Neural progenitor cell (in vitro differentiated cells): ENCODE measurements around the gene DNAJA4. TPM values are rescaled to one million over a fixed set of nuclear protein-coding genes. Genes with fewer than 3 reads are reported as not detected.

ENCODE experiments used
- DNase-seq: peaks from one replicate; pipeline ENCODE4 v3.0.0-alpha.2; 2016; ENCODE audit warnings: low spot score
- H2AFZ ChIP-seq: fragments of 200-600 bp; sonication (generic); replicated peaks from 2 replicates; pipeline ENCODE4 v1.6.1; 2016; ENCODE audit warnings: antibody characterized with exemption
- H3F3A ChIP-seq: fragments of 200-600 bp; sonication (generic); 2 replicates; pipeline ENCODE4 v1.6.1; 2016; ENCODE audit warnings: antibody characterized with exemption, low read depth
- H3K27ac ChIP-seq: fragments of 200-600 bp; sonication (generic); 2 replicates; pipeline ENCODE4 v1.5.1; 2016; ENCODE audit warnings: mild to moderate bottlenecking
- H3K27me3 ChIP-seq: fragments of 200-600 bp; sonication (generic); 2 replicates; pipeline ENCODE4 v1.6.1; 2016; ENCODE audit warnings: mild to moderate bottlenecking, moderate library complexity
- H3K36me3 ChIP-seq: fragments of 200-600 bp; sonication (generic); 2 replicates; pipeline ENCODE4 v1.5.1; 2016
- H3K4me1 ChIP-seq: fragments of 200-600 bp; sonication (generic); 2 replicates; pipeline ENCODE4 v1.6.1; 2016; ENCODE audit warnings: mixed run types
- H3K4me2 ChIP-seq: fragments of 200-600 bp; sonication (generic); 2 replicates; pipeline ENCODE4 v1.6.1; 2016
- H3K4me3 ChIP-seq: fragments of 200-600 bp; sonication (generic); 2 replicates; pipeline ENCODE4 v1.5.1; 2016
- H3K79me2 ChIP-seq: fragments of 200-600 bp; sonication (generic); 2 replicates; pipeline ENCODE4 v1.6.1; 2016; ENCODE audit warnings: low read depth
- H3K9ac ChIP-seq: fragments of 200-600 bp; sonication (generic); 2 replicates; pipeline ENCODE4 v1.6.1; 2016
- H3K9me3 ChIP-seq: fragments of 200-600 bp; sonication (generic); 2 replicates; pipeline ENCODE4 v1.5.1; 2016; ENCODE audit warnings: low read depth
- H4K20me1 ChIP-seq: fragments of 200-600 bp; sonication (generic); 2 replicates; pipeline ENCODE4 v1.6.1; 2016; ENCODE audit warnings: low read depth
- H3K27ac Mint-ChIP-seq: 3 replicates; pipeline ENCODE4 v1.8.0; 2021; ENCODE audit warnings: mixed read lengths
- H3K27me3 Mint-ChIP-seq: 2 replicates; pipeline ENCODE4 v1.8.0; 2022; ENCODE audit warnings: low read depth, mild to moderate bottlenecking, inconsistent platforms, moderate library complexity, mixed read lengths; ENCODE audit not compliant: insufficient read depth
- H3K36me3 Mint-ChIP-seq: 3 replicates; pipeline ENCODE4 v1.8.0; 2021; ENCODE audit warnings: mixed read lengths
- H3K4me1 Mint-ChIP-seq: 3 replicates; pipeline ENCODE4 v1.8.0; 2021; ENCODE audit warnings: mixed read lengths
- H3K4me3 Mint-ChIP-seq: 3 replicates; pipeline ENCODE4 v1.8.0; 2021; ENCODE audit warnings: mild to moderate bottlenecking, moderate library complexity, mixed read lengths
- H3K9me3 Mint-ChIP-seq: 3 replicates; pipeline ENCODE4 v1.8.0; 2020; ENCODE audit warnings: mixed read lengths
- EZH2 ChIP-seq: fragments of 200-600 bp; sonication (generic); IDR thresholded peaks from 2 replicates; pipeline ENCODE4 v1.6.1; 2017; ENCODE audit warnings: antibody characterized with exemption, mild to moderate bottlenecking, moderate library complexity
- EZH2phosphoT487 ChIP-seq: fragments of 200-600 bp; sonication (generic); IDR thresholded peaks from 2 replicates; pipeline ENCODE4 v1.6.1; 2017; ENCODE audit warnings: antibody characterized with exemption
- total RNA-seq: library from RNA; depleted of rRNA; stranded (reverse); fragments of >200 nt; gene quantifications from 2 replicates; pipeline ENCODE4 v1.2.3, GENCODE V29; 2015; ENCODE audit warnings: low replicate concordance
- TF ChIP-seq, protein P1 (sequence below): fragments of 200-600 bp; sonication (generic); IDR thresholded peaks from 2 replicates; pipeline ENCODE4 v1.5.1; 2017; ENCODE audit warnings: antibody characterized with exemption, mild to moderate bottlenecking

Gene DNAJA4
- total RNA-seq, 1 donor from 2014 or later: not detected

DNA sequence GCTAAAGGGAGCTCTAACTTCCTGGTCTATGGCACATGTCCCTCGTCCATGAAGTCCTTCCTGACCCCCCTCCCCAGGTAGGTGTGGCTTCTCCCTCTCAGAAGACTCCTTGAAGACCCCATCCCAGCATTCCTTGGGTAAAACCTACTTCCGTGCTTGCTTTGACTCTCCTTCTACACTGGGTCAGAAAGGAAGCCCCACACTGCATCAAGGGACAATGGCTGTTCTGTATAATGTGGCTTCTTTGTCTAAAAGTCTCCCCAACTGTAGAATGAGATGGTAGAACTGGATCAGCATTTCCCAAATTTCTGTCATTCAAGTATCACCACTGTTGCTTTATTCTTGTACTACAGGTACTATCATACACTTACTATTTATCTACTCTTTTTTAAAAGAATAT, 3.9 kb upstream of the DNAJA4 start:
- no peak for DNase-seq
- no peak overlapping the region for H3K4me3 Mint-ChIP-seq
- no peaks in the 10 kb centered on the region for H4K20me1 ChIP-seq

DNA sequence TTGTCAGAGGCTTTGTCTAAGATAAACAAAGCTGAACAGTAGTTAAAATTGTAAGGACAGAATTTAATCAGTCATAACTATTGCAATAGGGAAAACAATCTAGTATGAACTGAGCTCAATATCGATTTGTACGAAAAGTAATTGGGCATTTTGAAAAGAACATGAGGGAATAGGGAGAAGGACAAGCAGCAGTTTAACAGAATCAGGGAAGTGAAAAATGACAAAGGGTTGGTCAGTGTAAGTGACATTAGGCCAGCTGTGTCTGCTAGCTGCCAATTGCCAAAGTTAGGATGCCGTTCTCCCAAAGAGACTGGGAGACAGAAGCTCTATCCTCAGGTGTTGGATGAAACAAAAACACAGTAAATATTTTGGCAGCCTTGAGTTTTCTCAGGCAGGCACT, 3.3 kb upstream of the DNAJA4 start:
- Histone ChIP-seq H3K27me3 (peaks cover 19% of the 10 kb centered on the region), H3K4me1 (no peaks in the 10 kb centered on the region), H3K36me3 (no peaks in the 10 kb centered on the region), H3K4me2 (no peak overlapping the region), H3K9me3 (no peaks in the 10 kb centered on the region), H3K4me3 (no peak overlapping the region), H4K20me1 (no peaks in the 10 kb centered on the region), H3K27ac (no peak overlapping the region), H3K79me2 (no peaks in the 10 kb centered on the region), H3F3A (no peaks in the 10 kb centered on the region), H3K9ac (no peak overlapping the region), H2AFZ (no peak overlapping the region)
- Mint-ChIP-seq H3K27ac (no peak overlapping the region), H3K4me1 (peaks cover 3% of the 10 kb centered on the region), H3K4me3 (no peak overlapping the region), H3K27me3 (no peaks in the 10 kb centered on the region), H3K9me3 (no peaks in the 10 kb centered on the region), H3K36me3 (no peaks in the 10 kb centered on the region)
- TF ChIP-seq, protein P1, sequence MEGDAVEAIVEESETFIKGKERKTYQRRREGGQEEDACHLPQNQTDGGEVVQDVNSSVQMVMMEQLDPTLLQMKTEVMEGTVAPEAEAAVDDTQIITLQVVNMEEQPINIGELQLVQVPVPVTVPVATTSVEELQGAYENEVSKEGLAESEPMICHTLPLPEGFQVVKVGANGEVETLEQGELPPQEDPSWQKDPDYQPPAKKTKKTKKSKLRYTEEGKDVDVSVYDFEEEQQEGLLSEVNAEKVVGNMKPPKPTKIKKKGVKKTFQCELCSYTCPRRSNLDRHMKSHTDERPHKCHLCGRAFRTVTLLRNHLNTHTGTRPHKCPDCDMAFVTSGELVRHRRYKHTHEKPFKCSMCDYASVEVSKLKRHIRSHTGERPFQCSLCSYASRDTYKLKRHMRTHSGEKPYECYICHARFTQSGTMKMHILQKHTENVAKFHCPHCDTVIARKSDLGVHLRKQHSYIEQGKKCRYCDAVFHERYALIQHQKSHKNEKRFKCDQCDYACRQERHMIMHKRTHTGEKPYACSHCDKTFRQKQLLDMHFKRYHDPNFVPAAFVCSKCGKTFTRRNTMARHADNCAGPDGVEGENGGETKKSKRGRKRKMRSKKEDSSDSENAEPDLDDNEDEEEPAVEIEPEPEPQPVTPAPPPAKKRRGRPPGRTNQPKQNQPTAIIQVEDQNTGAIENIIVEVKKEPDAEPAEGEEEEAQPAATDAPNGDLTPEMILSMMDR: no peak
- TF ChIP-seq EZH2 (no peak), EZH2phosphoT487 (no peak)
- no peak for DNase-seq

More for the DNA sequence above, 3.9 kb upstream of the DNAJA4 start:
- no peaks in the 10 kb centered on the region for H3K27me3 Mint-ChIP-seq
- no peak overlapping the region for H3K9ac ChIP-seq
- H3K4me1 Mint-ChIP-seq: peaks cover 3% of the 10 kb centered on the region
- no peaks in the 10 kb centered on the region for H3K9me3 ChIP-seq
- no peaks in the 10 kb centered on the region for H3K79me2 ChIP-seq
- H3K4me3 ChIP-seq: no peak overlapping the region
- peak overlapping the region; percentile 96 for H2AFZ ChIP-seq
- no peaks in the 10 kb centered on the region for H3K36me3 ChIP-seq
- no peak overlapping the region for H3K27ac ChIP-seq
- no peak overlapping the region for H3K27ac Mint-ChIP-seq
- H3K4me2 ChIP-seq: no peak overlapping the region
- no peaks in the 10 kb centered on the region for H3K4me1 ChIP-seq
- no peaks in the 10 kb centered on the region for H3K36me3 Mint-ChIP-seq
- no peaks in the 10 kb centered on the region for H3K9me3 Mint-ChIP-seq
- TF ChIP-seq EZH2phosphoT487: no peak
- TF ChIP-seq EZH2: no peak
- TF ChIP-seq, protein P1: no peak
- H3K27me3 ChIP-seq: peaks cover 16% of the 10 kb centered on the region
- no peaks in the 10 kb centered on the region for H3F3A ChIP-seq

DNA sequence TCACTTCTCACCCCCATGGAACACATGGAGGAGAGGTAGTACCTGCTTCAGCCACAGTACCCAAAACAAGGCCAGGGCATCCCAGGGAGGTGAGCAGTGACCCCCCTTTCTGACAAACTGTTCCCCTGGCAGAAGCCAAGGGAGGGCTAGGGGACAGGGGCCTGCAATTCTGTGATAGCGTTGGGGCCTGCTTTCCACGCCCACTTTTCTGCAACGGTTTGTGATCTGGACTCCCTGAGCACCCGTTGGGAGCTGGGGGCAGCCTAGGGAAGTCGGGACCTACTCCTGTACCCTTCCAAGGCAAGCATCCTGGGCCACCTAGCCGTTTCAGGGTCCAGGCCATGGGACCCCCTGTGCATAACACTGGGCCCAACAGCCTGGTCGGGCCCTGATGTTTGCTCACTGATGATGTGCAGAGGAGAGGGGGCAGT, 996 bp upstream of the DNAJA4 start:
- Histone ChIP-seq H3K79me2 (no peaks in the 10 kb centered on the region), H3K9me3 (no peaks in the 10 kb centered on the region)

More for the DNA sequence above, 996 bp upstream of the DNAJA4 start:
- H4K20me1 ChIP-seq: no peaks in the 10 kb centered on the region
- no peak overlapping the region for H3K4me3 ChIP-seq
- no peak for TF ChIP-seq EZH2
- TF ChIP-seq, protein P1: no peak
- no peak for TF ChIP-seq EZH2phosphoT487
- H3F3A ChIP-seq: no peaks in the 10 kb centered on the region
- DNase-seq: no peak
- no peak overlapping the region for H2AFZ ChIP-seq
- H3K4me1 ChIP-seq: no peaks in the 10 kb centered on the region
- no peak overlapping the region for H3K27ac ChIP-seq
- Mint-ChIP-seq H3K9me3 (no peaks in the 10 kb centered on the region), H3K36me3 (no peaks in the 10 kb centered on the region), H3K27ac (no peak overlapping the region), H3K27me3 (no peaks in the 10 kb centered on the region), H3K4me1 (peaks cover 18% of the 10 kb centered on the region), H3K4me3 (no peak overlapping the region)
- peaks cover 19% of the 10 kb centered on the region for H3K27me3 ChIP-seq
- H3K36me3 ChIP-seq: no peaks in the 10 kb centered on the region
- no peak overlapping the region for H3K4me2 ChIP-seq
- H3K9ac ChIP-seq: no peak overlapping the region
